Right cardiac atrium (tissue), 5 donors: Measurements from ENCODE around the gene UGT2B17. TPM values are rescaled to one million over a fixed set of nuclear protein-coding genes. Genes with fewer than 3 reads are reported as not detected.
"Not testable (repeated sequence)": the region's sequence is repeated elsewhere in the genome, so short reads cannot be mapped to it uniquely, and the experiment has no call there.

Experiments used
- ATAC-seq, 2 donors: fragments of 200-7000 bp; cut with Tn5 transposase; one replicate each; pipeline versions ENCODE4 v1.8.0 to v1.9.1; 2020; ENCODE audit warnings: moderate library complexity in 2 of 2, mild to moderate bottlenecking in 1 of 2
- DNase-seq, 3 donors: peaks; one replicate each; pipeline ENCODE4 v3.0.0-alpha.2; 2020
- H3K27ac ChIP-seq: one replicate; pipeline ENCODE4 v1.5.1; 2013; ENCODE audit warnings: mild to moderate bottlenecking, low read length, control low read depth, moderate library complexity
- H3K27me3 ChIP-seq: one replicate; pipeline ENCODE4 v1.6.1; 2013; ENCODE audit not compliant: control insufficient read depth, insufficient read depth
- H3K4me1 ChIP-seq: one replicate; pipeline ENCODE4 v1.6.1; 2013; ENCODE audit warnings: low read length; ENCODE audit not compliant: control insufficient read depth, insufficient read depth
- H3K4me3 ChIP-seq: one replicate; pipeline ENCODE4 v1.5.1; 2013; ENCODE audit warnings: low read length, control low read depth
- H3K9me3 ChIP-seq: one replicate; pipeline ENCODE4 v1.6.1; 2013; ENCODE audit warnings: low read length; ENCODE audit not compliant: control insufficient read depth
- WGBS: extraction: QIAGEN DNeasy Blood & Tissue Kit; methylation state at CpG from one replicate; pipeline ENCODE4 v1.1.7; 2013; 5-methylcytosine and 5-hydroxymethylcytosine counted together
- intact Hi-C, 4 donors: fragments of 100-400 bp; cut with DNase I; formaldehyde crosslinking; loops; one replicate each; pipeline versions ENCODE4 v1.11.0 to v1.14.0; 2022 to 2023
- polyA plus RNA-seq: library from polyadenylated mRNA; stranded (reverse); fragments of 200-250 nt; gene quantifications from one replicate; pipeline ENCODE4 v1.2.3, GENCODE V29; 2013
- total RNA-seq, 4 donors: library from RNA; stranded (reverse); fragmentation: NEBNext Ultra II Directional; extraction: Animal tissue kit (Norgen Biotek cat#: 25700); gene quantifications; one replicate each; pipeline ENCODE4 v1.2.1, GENCODE V29; 2021
- donor health status: healthy with polysubstance abuse.
- donor health status: DM: no; HTN: yes; CAD: no.
- donor health status: DM: no; HTN: no; CAD: no.
- donor health status: DM: no; HTN: yes; CAD: no; lungs with severe emphysema.
- donor health status: DM: yes; HTN: yes; CAD: no.

The UGT2B17 gene
- total and polyA plus RNA-seq, 5 donors, result 0.05 to 0.12 TPM; not detected in 3

GRCh38 chr4:68591204-68591603 is 15.1 kb upstream of the UGT2B17 start:
- intact Hi-C loops, result no loop called here
- ATAC-seq, result no peak
- H3K4me3 ChIP-seq, result no peak overlapping the region
- no peak for DNase-seq
- no peaks in the 10 kb centered on the region for H3K9me3 ChIP-seq
- no peaks in the 10 kb centered on the region for H3K4me1 ChIP-seq
- no CpG with 5 or more reads among the region's 1 CpG for WGBS
- H3K27ac ChIP-seq, result no peak overlapping the region
- H3K27me3 ChIP-seq, result no peaks in the 10 kb centered on the region

GRCh38 chr4:68589790-68590189 is 13.7 kb upstream of the UGT2B17 start:
- Histone ChIP-seq H3K27me3 (no peaks in the 10 kb centered on the region), H3K4me3 (no peak overlapping the region), H3K4me1 (no peaks in the 10 kb centered on the region), H3K9me3 (no peaks in the 10 kb centered on the region), H3K27ac (no peak overlapping the region)
- intact Hi-C loops, result no loop called here
- ATAC-seq (no peak), DNase-seq (no peak)

- Histone ChIP-seq H3K4me1 (no peaks in the 10 kb centered on the region), H3K27ac (no peak overlapping the region), H3K4me3 (no peak overlapping the region), H3K9me3 (no peaks in the 10 kb centered on the region), H3K27me3 (no peaks in the 10 kb centered on the region)
- DNase-seq, result no peak
- ATAC-seq, result no peak
- intact Hi-C loops, result no loop called here
- no CpG with 5 or more reads among the region's 4 CpGs for WGBS
Measured at GRCh38 chr4:68582339-68582717, 6.2 kb upstream of the UGT2B17 start.

- Histone ChIP-seq H3K27me3 (no peaks in the 10 kb centered on the region), H3K4me3 (no peak overlapping the region), H3K27ac (no peak overlapping the region), H3K4me1 (no peaks in the 10 kb centered on the region), H3K9me3 (no peaks in the 10 kb centered on the region)
- WGBS, result no CpG with 5 or more reads among the region's 6 CpGs
- ATAC-seq (no peak), DNase-seq (no peak)
- intact Hi-C loops, result no loop called here
Measured at GRCh38 chr4:68581383-68582338, 5.5 kb upstream of the UGT2B17 start.

GRCh38 chr4:68577590-68577989 is 1.5 kb upstream of the UGT2B17 start:
- no CpG with 5 or more reads among the region's 3 CpGs for WGBS
- H3K27ac ChIP-seq, result no peak overlapping the region
- intact Hi-C loops, result no loop called here
- no peak for DNase-seq
- no peak overlapping the region for H3K4me3 ChIP-seq
- H3K4me1 ChIP-seq, result no peaks in the 10 kb centered on the region
- no peaks in the 10 kb centered on the region for H3K27me3 ChIP-seq
- H3K9me3 ChIP-seq, result no peaks in the 10 kb centered on the region
- ATAC-seq, result no peak

DNA sequence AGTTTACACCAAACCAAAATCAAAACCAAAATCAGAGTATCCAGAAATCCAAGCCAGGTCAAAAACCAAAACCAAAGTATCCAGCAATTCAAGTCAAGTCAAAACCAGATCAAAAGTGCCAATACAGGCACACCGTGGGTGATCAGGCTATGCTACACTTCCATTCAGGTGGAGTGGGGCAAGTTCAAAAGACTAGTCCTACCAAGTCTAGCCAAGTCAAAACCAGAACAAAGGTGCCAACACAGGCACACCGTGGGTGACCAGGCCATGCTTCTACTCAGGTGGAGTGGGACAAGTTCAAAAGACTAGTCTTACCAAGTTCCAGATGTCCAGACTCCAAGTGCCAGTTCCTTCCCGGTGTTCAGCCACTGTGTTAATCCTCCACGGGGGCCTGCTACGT is 486 bp downstream of the UGT2B17 start:
- DNase-seq, H3K9me3 ChIP-seq, H3K27me3 ChIP-seq, intact Hi-C loops, H3K27ac ChIP-seq, ATAC-seq, H3K4me3 ChIP-seq, H3K4me1 ChIP-seq: not testable (repeated sequence)
- no CpG with 5 or more reads among the region's 5 CpGs for WGBS

GRCh38 chr4:68575081-68575480 is 1.0 kb downstream of the UGT2B17 start:
- intact Hi-C loops, result no loop called here
- Histone ChIP-seq H3K9me3 (no peaks in the 10 kb centered on the region), H3K4me1 (no peaks in the 10 kb centered on the region), H3K27me3 (no peaks in the 10 kb centered on the region), H3K27ac (no peak overlapping the region), H3K4me3 (no peak overlapping the region)
- ATAC-seq (no peak), DNase-seq (no peak)
- WGBS, result no CpG with 5 or more reads among the region's 1 CpG

DNA sequence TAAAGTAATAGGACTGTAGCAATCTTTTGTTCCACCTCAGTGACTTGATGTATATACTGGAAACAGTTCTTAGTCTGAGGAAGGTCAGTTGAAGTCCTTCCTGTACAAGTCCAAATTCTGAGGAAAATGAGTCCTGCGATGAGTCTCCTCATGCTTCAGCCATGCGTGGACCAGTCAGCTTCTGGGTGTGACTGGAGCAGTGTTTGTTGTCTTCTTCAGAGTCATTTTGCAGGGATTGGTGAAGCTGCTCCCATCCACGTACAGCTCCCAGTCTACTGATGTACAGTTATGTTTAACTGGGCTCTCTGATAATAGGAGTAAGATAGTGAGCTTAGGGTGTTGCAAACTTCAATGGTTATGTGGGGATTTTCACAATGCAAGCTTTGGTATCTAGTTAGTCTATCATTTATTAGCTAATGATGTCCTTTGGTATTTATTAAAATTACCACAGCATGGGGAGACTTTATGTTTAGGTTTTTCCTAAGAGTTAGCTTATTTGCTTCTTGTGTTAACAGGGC is 3.4 kb downstream of the UGT2B17 start:
- no peaks in the 10 kb centered on the region for H3K4me1 ChIP-seq
- DNase-seq (no peak), ATAC-seq (no peak)
- intact Hi-C loops, result no loop called here
- no peaks in the 10 kb centered on the region for H3K9me3 ChIP-seq
- H3K4me3 ChIP-seq, result no peak overlapping the region
- WGBS, result no CpG with 5 or more reads among the region's 3 CpGs
- H3K27ac ChIP-seq, result no peak overlapping the region
- H3K27me3 ChIP-seq, result no peaks in the 10 kb centered on the region

GRCh38 chr4:68570122-68570507 is 6.0 kb downstream of the UGT2B17 start:
- no CpG with 5 or more reads among the region's 4 CpGs for WGBS
- intact Hi-C loops, result no loop called here

DNA sequence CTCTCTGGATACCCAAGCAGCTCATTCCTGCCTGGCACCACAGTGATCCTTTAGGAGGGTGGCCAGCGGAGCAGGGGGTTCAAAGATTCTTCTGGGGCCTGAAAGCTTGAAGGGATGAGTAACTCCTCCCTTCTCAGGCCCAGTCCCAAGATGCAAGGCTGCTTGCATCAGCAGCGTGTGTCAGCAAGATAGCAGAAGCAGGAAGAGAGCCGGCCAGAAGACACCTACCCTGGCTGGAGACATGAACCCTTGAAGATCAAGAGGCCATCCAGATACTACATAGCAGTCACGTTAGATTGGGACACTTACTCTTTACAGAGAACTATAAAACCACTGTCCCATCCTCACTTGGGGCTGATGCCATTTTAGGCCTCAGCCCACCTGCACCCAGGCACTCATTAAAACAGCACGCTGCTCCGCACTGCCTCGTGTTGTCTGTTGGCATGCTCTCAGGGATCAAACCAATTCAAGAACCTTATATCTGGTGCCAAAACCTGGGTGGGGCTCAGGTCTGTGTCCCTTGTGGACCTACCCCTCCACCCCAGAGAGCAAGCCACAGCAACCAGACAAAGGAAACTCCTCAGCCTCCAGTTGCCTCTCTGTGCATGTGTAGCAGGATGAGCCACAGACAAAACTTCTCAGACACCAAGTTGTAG is 6.5 kb downstream of the UGT2B17 start:
- H3K27ac ChIP-seq, result no peak overlapping the region
- no CpG with 5 or more reads among the region's 7 CpGs for WGBS
- ATAC-seq, result no peak
- no peak for DNase-seq
- intact Hi-C loops, result no loop called here
- H3K4me1 ChIP-seq, result no peaks in the 10 kb centered on the region
- H3K27me3 ChIP-seq, result no peaks in the 10 kb centered on the region
- no peak overlapping the region for H3K4me3 ChIP-seq
- H3K9me3 ChIP-seq, result no peaks in the 10 kb centered on the region

More at GRCh38 chr4:68570122-68570507, 6.0 kb downstream of the UGT2B17 start:
- no peak overlapping the region for H3K4me3 ChIP-seq
- H3K9me3 ChIP-seq, result no peaks in the 10 kb centered on the region
- DNase-seq, result no peak
- no peaks in the 10 kb centered on the region for H3K4me1 ChIP-seq
- H3K27ac ChIP-seq, result no peak overlapping the region
- no peak for ATAC-seq
- no peaks in the 10 kb centered on the region for H3K27me3 ChIP-seq

DNA sequence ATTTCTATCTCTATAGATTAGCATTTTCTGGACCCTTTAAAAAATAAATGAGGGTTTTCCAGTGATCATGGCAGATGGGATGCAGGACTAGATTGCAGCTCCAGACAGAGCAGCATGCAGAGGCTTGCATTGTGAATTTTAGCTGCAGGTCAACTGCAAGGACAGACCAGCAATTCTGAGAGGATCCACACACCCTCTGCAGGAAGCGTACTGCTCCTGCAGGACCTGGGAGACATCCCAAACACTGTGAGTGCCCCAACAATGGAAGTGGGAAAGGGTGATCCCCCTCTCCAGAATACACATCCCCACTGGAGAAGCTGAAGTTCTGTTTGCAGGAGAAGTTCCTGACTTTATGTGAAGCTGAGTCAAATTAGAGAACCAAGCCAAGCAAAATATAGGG is 7.1 kb downstream of the UGT2B17 start:
- H3K27me3 ChIP-seq, intact Hi-C loops, H3K27ac ChIP-seq, DNase-seq, H3K9me3 ChIP-seq, H3K4me3 ChIP-seq, ATAC-seq, H3K4me1 ChIP-seq: not testable (repeated sequence)
- 75% methylated on average over 1 of the region's 1 CpG for WGBS
